K562 (cell line): ENCODE results near the gene CORO1A. TPM values are rescaled to one million over a fixed set of nuclear protein-coding genes. Genes with fewer than 3 reads are reported as not detected.
A peak's percentile ranks its signal among the peaks of the same experiment; 100 is the strongest.

Experiments used
- DNMT1 ChIP-seq: fragments of 450-650 bp; IDR thresholded peaks from 2 replicates; pipeline ENCODE4 v1.6.1; 2016; ENCODE audit warnings: antibody characterized with exemption, mild to moderate bottlenecking
- E2F3 ChIP-seq: fragments of 250-450 bp; sonication (Bioruptor Pico); IDR thresholded peaks from 2 replicates; pipeline ENCODE4 v1.4.0; 2020; ENCODE audit warnings: mild to moderate bottlenecking
- E2F8 ChIP-seq: fragments of 450-650 bp; IDR thresholded peaks from 2 replicates; pipeline ENCODE4 v1.7.1; 2018; ENCODE audit warnings: mild to moderate bottlenecking, low read depth; ENCODE audit not compliant: partially characterized antibody
- ESRRA ChIP-seq: fragments of 450-650 bp; IDR thresholded peaks from 2 replicates; pipeline ENCODE4 v1.6.1; 2014; ENCODE audit warnings: low read depth, mild to moderate bottlenecking, moderate library complexity, borderline replicate concordance
- FOXA3 ChIP-seq, 2 experiments: fragments of 450-650 bp in 1 of 2; sonication (generic) in 1 of 2; formaldehyde crosslinking; IDR thresholded peaks in 1 of 2; conservative IDR thresholded peaks in 1 of 2; 2 replicates each; pipeline versions ENCODE4 v1.4.0 to v1.8.0; 2020 to 2022; ENCODE audit warnings: mild to moderate bottlenecking in 2 of 2, missing genetic modification reagents in 1 of 2
- HDGF ChIP-seq: fragments of 450-650 bp; IDR thresholded peaks from 2 replicates; pipeline ENCODE4 v1.6.1; 2016
- PML ChIP-seq: IDR thresholded peaks from 2 replicates; pipeline ENCODE4 v1.6.1; 2012; ENCODE audit warnings: low read length, inconsistent platforms
- RNF2 ChIP-seq: sonication (generic); IDR thresholded peaks from 2 replicates; pipeline ENCODE4 v1.6.1; 2016
- TAF1 ChIP-seq: IDR thresholded peaks from 2 replicates; pipeline ENCODE4 v1.6.1; 2011; ENCODE audit warnings: mild to moderate bottlenecking, low read length, moderate library complexity; ENCODE audit not compliant: insufficient read depth, control insufficient read depth, severe bottlenecking; ENCODE audit errors: extremely low read depth
- TEAD4 ChIP-seq, 2 experiments: sonication (generic) in 1 of 2; formaldehyde crosslinking in 1 of 2; IDR thresholded peaks; 2 replicates each; pipeline versions ENCODE4 v1.6.1 to v1.8.0; 2012 to 2022; ENCODE audit warnings: borderline replicate concordance in 1 of 2, inconsistent platforms in 1 of 2, low read length in 1 of 2, mild to moderate bottlenecking in 1 of 2, missing genetic modification reagents in 1 of 2
- ZBTB40 ChIP-seq, 2 experiments: fragments of 450-650 bp in 1 of 2; sonication (generic) in 1 of 2; formaldehyde crosslinking in 1 of 2; IDR thresholded peaks; 2 replicates each; pipeline versions ENCODE4 v1.7.1 to v1.9.0; 2016 to 2022; ENCODE audit warnings: inconsistent platforms in 1 of 2, mild to moderate bottlenecking in 1 of 2, missing genetic modification reagents in 1 of 2
- polyA plus RNA-seq, 8 experiments: library from polyadenylated mRNA; depleted of rRNA in 4 of 8; stranded (reverse) in 5 of 8; unstranded in 3 of 8; fragments of >200 nt; fragmentation: Nextera tagmentation in 2 of 8; fragmentation: Illumina TruSeq in 1 of 8; extraction: Ambion mirVana in 2 of 8; extraction: Trizol in 1 of 8; gene quantifications; 2 replicates each; pipeline versions ENCODE4 v1.2.1 to v1.2.3, GENCODE V29; 2011 to 2014; ENCODE audit warnings: inconsistent platforms in 1 of 8, missing spikeins in 1 of 8
- total RNA-seq, 7 experiments: library from RNA; depleted of rRNA in 6 of 7; stranded (reverse); fragments of >200 nt in 6 of 7; fragmentation: Illumina TruSeq in 2 of 7; extraction: Trizol in 2 of 7; gene quantifications; 2 replicates each; pipeline versions ENCODE4 v1.2.1 to v1.2.3, GENCODE V29; 2011 to 2021; ENCODE audit warnings: low replicate concordance in 1 of 7
- TF ChIP-seq, protein P1 (sequence below): fragments of 250-450 bp; sonication (Bioruptor Pico); IDR thresholded peaks from 2 replicates; pipeline ENCODE4 v1.5.0; 2020; ENCODE audit warnings: mild to moderate bottlenecking, borderline replicate concordance

Gene CORO1A
- total and polyA plus RNA-seq, 9 of the 15 experiments (the other 6 are each of a cell fraction or from before 2014, with no cell fraction given): 0.22 to 23.8 (median 7.6) TPM

- TF ChIP-seq E2F8 (no peak), HDGF (no peak), TAF1 (no peak), FOXA3 (CRISPR knock-in tag; conservative IDR thresholded peaks at IDR 0.05 in 1 of 2, IDR thresholded peaks at IDR 0.05 in 1 of 2) (no peak), E2F3 (no peak), DNMT1 (no peak), TEAD4 (IDR thresholded peaks at IDR 0.05; ENCODE audit: low read length) (no peak), TEAD4 (CRISPR knock-in tag; IDR thresholded peaks at IDR 0.05; ENCODE audit: borderline replicate concordance) (no peak), PML (no peak), ZBTB40 (IDR thresholded peaks at IDR 0.05) (0 out of 2 replicates have a peak, but pooled peaks have one; percentile 19), ZBTB40 (CRISPR knock-in tag; IDR thresholded peaks at IDR 0.05) (no peak; the same call in 1 of the 2 replicates), RNF2 (no peak; the same call in 1 of the 2 replicates), ESRRA (no peak)
- TF ChIP-seq, protein P1, sequence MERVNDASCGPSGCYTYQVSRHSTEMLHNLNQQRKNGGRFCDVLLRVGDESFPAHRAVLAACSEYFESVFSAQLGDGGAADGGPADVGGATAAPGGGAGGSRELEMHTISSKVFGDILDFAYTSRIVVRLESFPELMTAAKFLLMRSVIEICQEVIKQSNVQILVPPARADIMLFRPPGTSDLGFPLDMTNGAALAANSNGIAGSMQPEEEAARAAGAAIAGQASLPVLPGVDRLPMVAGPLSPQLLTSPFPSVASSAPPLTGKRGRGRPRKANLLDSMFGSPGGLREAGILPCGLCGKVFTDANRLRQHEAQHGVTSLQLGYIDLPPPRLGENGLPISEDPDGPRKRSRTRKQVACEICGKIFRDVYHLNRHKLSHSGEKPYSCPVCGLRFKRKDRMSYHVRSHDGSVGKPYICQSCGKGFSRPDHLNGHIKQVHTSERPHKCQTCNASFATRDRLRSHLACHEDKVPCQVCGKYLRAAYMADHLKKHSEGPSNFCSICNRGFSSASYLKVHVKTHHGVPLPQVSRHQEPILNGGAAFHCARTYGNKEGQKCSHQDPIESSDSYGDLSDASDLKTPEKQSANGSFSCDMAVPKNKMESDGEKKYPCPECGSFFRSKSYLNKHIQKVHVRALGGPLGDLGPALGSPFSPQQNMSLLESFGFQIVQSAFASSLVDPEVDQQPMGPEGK (CRISPR knock-in tag): no peak
These were observed 2.5 kb downstream of the CORO1A start (continued) for GRCh38 chr16:30185683-30186421.
